ENCODE data around the gene NFIX. TPM values are rescaled to one million over a fixed set of nuclear protein-coding genes. Genes with fewer than 3 reads are reported as not detected.
A peak's percentile ranks its signal among the peaks of the same experiment; 100 is the strongest.

The NFIX gene
- total and polyA plus RNA-seq, 2 of the 13 experiments (the other 11 are each of a cell fraction or from before 2014, with no cell fraction given): 3.4 to 5.4 TPM

DNA sequence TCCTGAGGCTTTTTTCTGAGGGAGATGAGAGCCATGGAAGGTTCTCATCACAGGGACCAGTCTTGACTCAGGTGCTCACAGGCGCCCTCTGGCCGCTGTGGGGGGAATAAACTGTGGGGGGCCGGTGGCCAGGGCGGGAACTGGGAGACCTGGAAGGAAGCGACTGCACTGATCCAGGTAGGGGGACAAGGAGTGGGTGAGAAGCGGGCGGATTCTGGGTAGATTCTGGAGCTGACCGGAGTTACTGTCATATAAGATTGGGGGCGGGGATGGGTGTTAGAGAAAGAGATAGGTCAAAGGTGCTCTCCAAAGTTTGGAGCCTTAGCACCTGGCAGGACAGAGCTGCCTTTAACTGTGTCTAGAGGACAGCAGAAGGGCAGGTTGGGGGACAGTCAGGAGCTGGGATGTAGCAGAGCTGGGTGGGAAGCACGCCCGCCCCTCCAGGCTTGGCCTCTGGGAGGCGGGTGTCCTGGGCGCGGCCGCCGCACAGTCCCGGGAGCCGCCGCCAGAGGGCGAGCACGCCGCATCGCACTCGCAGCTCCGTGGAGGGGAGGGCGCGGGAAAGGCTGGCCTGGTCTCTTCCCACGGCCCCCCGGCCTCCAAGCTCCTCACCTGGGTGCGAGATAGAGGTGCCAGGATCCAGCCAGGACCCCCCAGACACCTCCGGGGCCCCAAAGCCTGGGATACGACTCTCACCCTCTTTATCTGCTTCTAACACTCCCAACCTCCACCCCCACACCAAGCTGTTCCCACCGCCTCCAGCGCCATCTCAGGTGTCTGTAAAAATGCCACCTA lies 30.1 kb upstream of the NFIX start (continued):
- TF ChIP-seq ZNF569 (CRISPR knock-in tag; IDR thresholded peaks at IDR 0.05; ENCODE audit: borderline replicate concordance) (no peak), ZBTB42 (CRISPR knock-in tag; IDR thresholded peaks at IDR 0.05) (no peak), ZNF83 (CRISPR knock-in tag; IDR thresholded peaks at IDR 0.05; ENCODE audit: borderline replicate concordance) (0 out of 2 replicates have a peak, but pooled peaks have one; percentile 32), ZNF580 (CRISPR knock-in tag; IDR thresholded peaks at IDR 0.05; ENCODE audit: borderline replicate concordance, low read depth) (peak; percentile 49; the same call in 1 of the 2 replicates), CENPBD1 (CRISPR knock-in tag; IDR thresholded peaks at IDR 0.05; ENCODE audit: borderline replicate concordance, low read depth) (no peak), PAX8 (CRISPR knock-in tag; IDR thresholded peaks at IDR 0.05; ENCODE audit: borderline replicate concordance) (no peak), SMAD3 (CRISPR knock-in tag; IDR thresholded peaks at IDR 0.05) (no peak), NCOA1 (CRISPR knock-in tag; IDR thresholded peaks at IDR 0.05) (no peak), SNRNP70 (IDR thresholded peaks at IDR 0.05; ENCODE audit: low read depth, low read length) (no peak), POLR2AphosphoS2 (IDR thresholded peaks at IDR 0.05; ENCODE audit: low read depth, low read length) (no peak), MXD3 (CRISPR knock-in tag; IDR thresholded peaks at IDR 0.05) (0 out of 2 replicates have a peak, but pooled peaks have one; percentile 23), HOXA3 (CRISPR knock-in tag; IDR thresholded peaks at IDR 0.05) (peak; percentile 67; the same call in 1 of the 2 replicates), MYC (CRISPR knock-in tag; IDR thresholded peaks at IDR 0.05; ENCODE audit: borderline replicate concordance) (peak; percentile 75; the same call in 1 of the 2 replicates), ZNF691 (CRISPR knock-in tag; IDR thresholded peaks at IDR 0.05; ENCODE audit: borderline replicate concordance, low read depth) (peak; percentile 63; the same call in 1 of the 2 replicates)
